ACC112 (cell line): Measurements from ENCODE around the gene ACSBG1.

Experiments
- H2AFZ ChIP-seq: fragments of 200-600 bp; sonication (generic); one replicate; pipeline ENCODE4 v1.6.0; 2017; ENCODE audit warnings: antibody characterized with exemption, low read length; ENCODE audit not compliant: unreplicated experiment
- H3K27ac ChIP-seq: fragments of 200-600 bp; sonication (generic); 2 replicates; pipeline ENCODE4 v1.5.1; 2014; ENCODE audit warnings: low read depth, mild to moderate bottlenecking, antibody characterized with exemption, low read length, moderate library complexity
- H3K27me3 ChIP-seq: fragments of 200-600 bp; sonication (generic); 2 replicates; pipeline ENCODE4 v1.6.1; 2014; ENCODE audit warnings: mild to moderate bottlenecking, antibody characterized with exemption, low read length, moderate library complexity, mixed read lengths; ENCODE audit not compliant: insufficient read depth
- H3K36me3 ChIP-seq: fragments of 200-600 bp; sonication (generic); 2 replicates; pipeline ENCODE4 v1.6.1; 2016; ENCODE audit warnings: mild to moderate bottlenecking, antibody characterized with exemption, low read length, moderate library complexity, mixed read lengths; ENCODE audit not compliant: insufficient read depth
- H3K4me1 ChIP-seq: fragments of 200-600 bp; sonication (generic); one replicate; pipeline ENCODE4 v1.6.1; 2016; ENCODE audit warnings: low read length, mixed read lengths; ENCODE audit not compliant: insufficient read depth, unreplicated experiment, control insufficient read depth
- H3K4me3 ChIP-seq: fragments of 200-600 bp; sonication (generic); 2 replicates; pipeline ENCODE4 v1.5.1; 2014; ENCODE audit warnings: mild to moderate bottlenecking, low read depth, low read length
- H3K79me2 ChIP-seq: fragments of 200-600 bp; sonication (generic); one replicate; pipeline ENCODE4 v1.6.0; 2016; ENCODE audit warnings: low read length; ENCODE audit not compliant: control insufficient read depth, unreplicated experiment, insufficient read depth

ACSBG1 gene, protein sequence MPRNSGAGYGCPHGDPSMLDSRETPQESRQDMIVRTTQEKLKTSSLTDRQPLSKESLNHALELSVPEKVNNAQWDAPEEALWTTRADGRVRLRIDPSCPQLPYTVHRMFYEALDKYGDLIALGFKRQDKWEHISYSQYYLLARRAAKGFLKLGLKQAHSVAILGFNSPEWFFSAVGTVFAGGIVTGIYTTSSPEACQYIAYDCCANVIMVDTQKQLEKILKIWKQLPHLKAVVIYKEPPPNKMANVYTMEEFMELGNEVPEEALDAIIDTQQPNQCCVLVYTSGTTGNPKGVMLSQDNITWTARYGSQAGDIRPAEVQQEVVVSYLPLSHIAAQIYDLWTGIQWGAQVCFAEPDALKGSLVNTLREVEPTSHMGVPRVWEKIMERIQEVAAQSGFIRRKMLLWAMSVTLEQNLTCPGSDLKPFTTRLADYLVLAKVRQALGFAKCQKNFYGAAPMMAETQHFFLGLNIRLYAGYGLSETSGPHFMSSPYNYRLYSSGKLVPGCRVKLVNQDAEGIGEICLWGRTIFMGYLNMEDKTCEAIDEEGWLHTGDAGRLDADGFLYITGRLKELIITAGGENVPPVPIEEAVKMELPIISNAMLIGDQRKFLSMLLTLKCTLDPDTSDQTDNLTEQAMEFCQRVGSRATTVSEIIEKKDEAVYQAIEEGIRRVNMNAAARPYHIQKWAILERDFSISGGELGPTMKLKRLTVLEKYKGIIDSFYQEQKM

DNA sequence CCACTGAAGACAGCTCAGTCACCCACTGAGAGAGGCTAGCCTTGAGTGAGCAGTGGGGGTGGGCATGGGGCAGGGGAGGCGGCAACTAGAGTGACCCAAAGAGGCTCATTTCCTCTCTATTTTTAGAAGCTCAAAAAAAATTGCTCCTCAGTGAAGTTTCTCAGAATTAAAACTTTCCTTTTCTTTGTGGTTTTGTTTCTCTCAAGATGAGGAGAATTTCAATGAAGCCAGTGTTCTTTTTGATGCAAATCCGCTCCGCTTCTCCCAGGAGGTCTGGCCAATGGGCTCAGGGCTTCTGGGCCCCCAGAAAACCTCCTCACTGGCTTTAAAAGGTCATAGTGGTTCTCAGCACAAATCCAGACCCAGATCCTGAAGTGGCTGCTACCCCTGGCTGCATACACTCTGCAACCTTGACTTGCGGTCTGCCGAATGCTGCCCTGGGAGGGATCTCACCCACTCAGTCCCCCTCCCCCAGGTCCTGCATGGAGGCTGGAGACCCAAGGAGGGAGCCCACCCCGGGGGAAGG lies at the start of gene ACSBG1:
Gene ACSBG1, minus strand, starts transcription at position 51 of the 526 bp plus-strand sequence. CDS start 64 bp downstream, outside the sequence.
- Histone ChIP-seq H3K4me1 (no peaks in the 10 kb centered on the region), H3K27ac (no peak within 1 kb of the TSS), H3K27me3 (peaks cover 20% of the 10 kb centered on the region), H3K36me3 (no peaks in the 10 kb centered on the region), H2AFZ (no peak within 1 kb of the TSS), H3K79me2 (no peaks in the 10 kb centered on the region), H3K4me3 (no peak within 1 kb of the TSS)

DNA sequence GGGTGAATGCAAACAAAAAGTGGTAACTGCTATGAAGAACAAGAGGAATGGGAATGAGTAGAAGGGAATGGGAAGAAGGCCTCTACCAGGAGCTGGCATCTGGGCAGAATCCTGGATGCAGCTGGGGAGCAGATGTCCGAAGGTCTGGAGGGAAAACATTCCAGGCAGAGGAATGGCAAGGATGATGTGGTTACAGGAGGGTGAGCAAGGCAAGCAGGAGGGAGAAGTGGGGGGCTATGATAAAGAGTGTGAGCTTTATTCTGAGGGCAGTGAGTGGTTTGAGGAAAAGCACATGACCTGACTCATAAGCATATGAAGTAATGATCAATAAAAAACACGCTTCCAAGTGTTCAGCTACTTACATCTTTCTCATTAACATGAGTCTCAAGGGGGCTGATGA lies 48.0 kb upstream of the ACSBG1 start:
- Histone ChIP-seq H2AFZ (no peak overlapping the region), H3K27ac (no peak overlapping the region), H3K36me3 (peaks cover 16% of the 10 kb centered on the region; the same call in 1 of the 2 replicates), H3K4me1 (no peaks in the 10 kb centered on the region), H3K79me2 (no peaks in the 10 kb centered on the region), H3K27me3 (no peaks in the 10 kb centered on the region), H3K4me3 (no peak overlapping the region)

DNA sequence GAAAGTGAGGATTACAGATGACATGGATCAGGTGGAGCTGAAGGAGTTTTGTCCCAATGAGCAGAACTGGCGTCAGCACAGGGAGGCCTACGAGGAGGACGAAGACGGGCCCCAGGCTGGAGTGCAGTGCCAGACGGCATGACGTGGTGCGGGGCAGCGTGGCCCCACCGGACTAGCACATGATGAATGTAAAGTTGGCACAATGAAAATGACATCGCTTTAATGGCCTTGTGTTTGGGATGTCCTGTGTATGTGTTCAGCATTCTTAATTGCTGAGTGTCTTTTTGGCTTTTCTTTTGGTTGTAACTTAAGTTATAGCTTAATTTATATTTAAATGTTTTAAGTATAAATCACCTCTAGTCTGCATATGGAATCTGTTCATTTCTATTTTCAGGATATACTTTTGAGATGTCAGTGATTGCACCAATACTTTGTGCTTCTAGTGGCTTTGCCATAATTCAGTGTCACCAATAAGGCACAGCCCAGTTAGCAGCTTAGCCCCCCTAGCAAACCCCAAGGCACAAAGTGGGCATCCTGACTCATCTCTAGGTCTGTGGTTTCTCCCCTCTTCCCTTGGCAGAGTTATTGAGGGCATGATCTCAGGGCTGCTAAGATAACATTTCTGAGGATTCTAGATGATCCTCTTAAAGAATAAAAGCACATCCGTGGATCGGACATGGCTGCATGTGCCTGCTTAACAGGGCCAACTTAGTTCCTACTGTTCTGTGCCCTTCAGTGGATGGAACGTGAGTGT lies 46.1 kb upstream of the ACSBG1 start:
- no peak overlapping the region for H3K27ac ChIP-seq
- no peaks in the 10 kb centered on the region for H3K27me3 ChIP-seq
- H3K36me3 ChIP-seq: peaks cover 7% of the 10 kb centered on the region; the same call in 1 of the 2 replicates
- H3K4me3 ChIP-seq: no peak overlapping the region
- H3K4me1 ChIP-seq: peaks cover 3% of the 10 kb centered on the region
- H2AFZ ChIP-seq: no peak overlapping the region
- H3K79me2 ChIP-seq: no peaks in the 10 kb centered on the region

DNA sequence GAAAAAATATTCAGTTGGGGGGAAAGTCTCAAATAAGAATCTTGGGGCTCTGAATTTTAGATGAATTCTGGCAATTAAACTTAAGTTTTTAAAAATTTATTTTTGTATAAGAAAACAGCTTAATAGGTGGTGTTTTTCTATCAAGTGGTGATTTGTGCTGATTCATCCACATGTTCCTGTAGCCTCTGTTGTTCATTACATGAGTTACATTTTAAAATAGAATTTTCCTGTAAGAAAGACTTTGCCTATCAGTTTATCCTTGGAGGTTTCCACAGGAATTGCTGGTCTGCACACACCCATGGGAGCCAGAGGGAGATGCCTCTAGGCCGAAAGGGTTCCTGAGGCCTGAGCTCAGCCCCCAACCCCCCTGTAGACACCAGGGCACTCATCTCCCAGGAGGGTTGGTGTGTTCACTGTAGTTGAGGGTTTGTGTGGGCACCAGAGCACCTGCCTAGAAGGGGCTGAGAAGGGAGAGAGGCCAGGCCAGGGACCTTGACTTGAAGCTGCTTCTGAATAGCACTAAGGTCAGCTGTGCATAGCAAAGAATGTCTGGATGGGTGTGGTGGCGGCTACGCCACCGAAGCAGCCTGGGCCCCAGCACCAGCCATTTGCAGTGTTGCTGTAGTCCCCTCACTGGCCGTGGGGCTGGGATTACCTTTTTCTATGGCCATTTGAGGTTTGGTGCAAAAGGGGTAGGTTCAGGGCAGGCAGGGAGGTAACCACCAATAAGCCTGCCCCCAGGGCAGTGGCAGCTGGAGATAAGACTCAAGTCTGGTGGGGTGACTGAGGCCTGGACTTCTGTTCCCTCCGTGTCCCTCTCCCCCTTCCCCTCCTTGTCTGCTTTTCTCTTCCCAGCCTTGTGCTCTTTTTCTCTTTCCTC lies 41.9 kb upstream of the ACSBG1 start:
- H2AFZ ChIP-seq: no peak overlapping the region
- H3K79me2 ChIP-seq: no peaks in the 10 kb centered on the region
- H3K27ac ChIP-seq: no peak overlapping the region
- peaks cover 3% of the 10 kb centered on the region; the same call in 1 of the 2 replicates for H3K36me3 ChIP-seq
- no peak overlapping the region for H3K4me3 ChIP-seq
- H3K27me3 ChIP-seq: no peaks in the 10 kb centered on the region
- peaks cover 3% of the 10 kb centered on the region for H3K4me1 ChIP-seq

DNA sequence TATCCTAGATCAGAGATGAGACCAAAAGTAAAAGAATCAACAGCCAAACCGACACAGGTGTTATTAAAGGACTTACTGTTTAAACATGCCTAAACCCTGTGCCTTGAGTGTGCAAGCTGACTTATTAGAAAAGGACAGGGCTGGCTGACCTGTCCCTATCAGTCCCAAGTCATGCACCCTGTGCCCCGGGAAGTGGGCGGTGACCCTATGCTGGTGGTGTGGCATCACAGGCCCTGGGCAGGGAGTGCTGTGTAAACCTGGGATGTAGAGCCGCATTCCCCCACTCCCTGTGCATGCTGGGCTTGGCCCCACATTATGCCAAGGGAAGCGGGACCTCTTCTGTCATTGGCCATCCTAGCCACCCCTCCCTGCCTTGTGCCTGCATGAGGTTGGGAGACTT lies 40.6 kb upstream of the ACSBG1 start:
- no peaks in the 10 kb centered on the region; the same call in 1 of the 2 replicates for H3K36me3 ChIP-seq
- H3K79me2 ChIP-seq: no peaks in the 10 kb centered on the region
- no peaks in the 10 kb centered on the region for H3K27me3 ChIP-seq
- H2AFZ ChIP-seq: no peak overlapping the region
- H3K27ac ChIP-seq: no peak overlapping the region
- H3K4me1 ChIP-seq: peaks cover 3% of the 10 kb centered on the region
- H3K4me3 ChIP-seq: no peak overlapping the region

DNA sequence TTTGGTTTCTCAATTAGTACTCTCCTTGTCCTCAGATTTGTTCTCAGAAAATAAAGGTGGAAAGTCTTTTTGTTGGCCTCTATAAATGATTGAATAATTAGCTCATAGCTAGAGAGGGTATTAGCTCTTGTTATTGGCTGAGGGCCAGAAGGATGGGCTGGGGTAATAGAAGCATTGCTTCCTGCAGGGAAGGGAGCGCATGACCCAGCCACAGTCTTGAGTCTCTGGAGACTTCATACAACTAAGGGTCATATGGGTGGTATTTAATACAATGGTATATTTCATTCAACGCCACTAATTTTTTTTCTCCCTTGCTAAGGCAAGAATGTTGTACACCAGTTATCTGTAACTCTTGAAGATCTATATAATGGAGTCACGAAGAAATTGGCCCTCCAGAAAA lies 38.4 kb upstream of the ACSBG1 start:
- H3K27me3 ChIP-seq: no peaks in the 10 kb centered on the region
- H3K27ac ChIP-seq: no peak overlapping the region
- H3K36me3 ChIP-seq: no peaks in the 10 kb centered on the region; the same call in 1 of the 2 replicates
- no peak overlapping the region for H2AFZ ChIP-seq
- no peaks in the 10 kb centered on the region for H3K79me2 ChIP-seq
- peaks cover 3% of the 10 kb centered on the region for H3K4me1 ChIP-seq
- no peak overlapping the region for H3K4me3 ChIP-seq

DNA sequence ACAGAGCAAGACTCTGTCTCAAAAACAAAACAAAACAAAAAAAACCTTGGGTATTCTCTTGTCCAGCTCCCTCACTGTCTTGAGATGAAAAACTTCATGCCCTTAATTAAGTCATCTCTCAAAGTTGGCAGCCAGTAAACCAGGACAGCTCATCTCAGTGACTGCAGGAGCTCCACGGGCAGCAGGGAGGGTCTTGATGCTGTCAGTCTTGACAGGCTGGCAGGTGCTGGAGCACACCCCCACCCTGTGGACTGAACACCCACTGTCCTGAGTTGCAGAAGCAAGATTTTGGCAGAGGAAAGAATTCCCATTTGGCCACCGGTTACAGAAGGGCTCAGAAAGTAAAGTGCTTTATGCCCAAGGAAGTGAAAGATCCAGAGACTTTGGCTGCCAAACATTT lies 38.0 kb upstream of the ACSBG1 start:
- Histone ChIP-seq H3K27me3 (no peaks in the 10 kb centered on the region), H3K36me3 (no peaks in the 10 kb centered on the region; the same call in 1 of the 2 replicates), H3K4me3 (no peak overlapping the region), H3K4me1 (peaks cover 3% of the 10 kb centered on the region), H3K27ac (no peak overlapping the region), H2AFZ (no peak overlapping the region), H3K79me2 (no peaks in the 10 kb centered on the region)

DNA sequence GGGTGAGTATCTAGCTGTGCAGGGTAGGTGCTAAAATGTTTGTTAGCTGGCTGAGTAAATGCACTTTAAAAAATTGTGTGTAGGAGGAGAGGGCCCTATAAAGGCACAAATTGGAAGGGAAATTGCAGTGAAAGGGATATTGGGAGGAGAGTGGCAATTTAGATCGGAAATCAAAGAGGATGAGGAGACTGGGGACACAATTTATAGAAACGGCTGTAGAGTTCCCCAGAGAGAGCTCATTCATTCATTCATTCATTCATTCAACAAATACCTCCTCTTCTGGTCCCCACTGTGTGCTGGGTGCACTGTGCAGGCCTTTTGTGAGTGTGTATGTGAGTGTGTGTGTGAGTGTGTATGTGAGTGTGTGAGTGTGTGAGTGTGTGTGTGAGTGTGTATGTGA lies 32.4 kb upstream of the ACSBG1 start:
- H3K27ac ChIP-seq: no peak overlapping the region
- H3K4me3 ChIP-seq: no peak overlapping the region
- peaks cover 11% of the 10 kb centered on the region for H3K79me2 ChIP-seq

DNA sequence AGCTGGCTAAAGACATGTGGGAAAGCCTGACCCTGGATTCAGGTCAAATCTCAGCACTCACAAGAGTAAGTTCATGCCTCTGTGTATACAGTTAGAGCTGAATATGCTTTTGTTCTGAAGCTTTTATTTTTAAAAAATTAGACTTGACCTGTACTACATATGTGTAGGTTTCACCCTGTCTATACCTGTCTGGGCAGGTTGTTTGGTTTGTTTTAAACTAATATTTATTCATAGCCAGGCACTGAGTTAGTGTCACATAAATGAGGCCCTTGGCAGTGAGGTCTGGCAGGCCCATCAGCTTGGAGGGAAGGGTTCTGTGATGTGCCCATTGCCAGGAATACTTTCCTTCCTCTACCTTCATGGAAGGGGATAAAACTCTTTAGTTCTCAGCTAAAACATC lies 31.9 kb upstream of the ACSBG1 start:
- H3K79me2 ChIP-seq: peaks cover 11% of the 10 kb centered on the region
- no peaks in the 10 kb centered on the region; the same call in 1 of the 2 replicates for H3K27me3 ChIP-seq
- peaks cover 14% of the 10 kb centered on the region for H3K4me1 ChIP-seq
- H3K36me3 ChIP-seq: no peaks in the 10 kb centered on the region
- H3K4me3 ChIP-seq: no peak overlapping the region
- no peak overlapping the region for H2AFZ ChIP-seq
- H3K27ac ChIP-seq: no peak overlapping the region

More for the DNA sequence above, 32.4 kb upstream of the ACSBG1 start:
- H2AFZ ChIP-seq: no peak overlapping the region
- peaks cover 14% of the 10 kb centered on the region for H3K4me1 ChIP-seq
- no peaks in the 10 kb centered on the region for H3K36me3 ChIP-seq
- no peaks in the 10 kb centered on the region; the same call in 1 of the 2 replicates for H3K27me3 ChIP-seq
